NCI-H526 treated with DMSO at 0.1 percent for 48 hours (cell line): ENCODE data around the gene CC2D1A.
A peak's percentile ranks its signal among the peaks of the same experiment; 100 is the strongest.

Experiments
- DNase-seq: peaks from one replicate; lab custom pipeline; 2025; lab: John Stamatoyannopoulos, UW

Gene CC2D1A

DNA sequence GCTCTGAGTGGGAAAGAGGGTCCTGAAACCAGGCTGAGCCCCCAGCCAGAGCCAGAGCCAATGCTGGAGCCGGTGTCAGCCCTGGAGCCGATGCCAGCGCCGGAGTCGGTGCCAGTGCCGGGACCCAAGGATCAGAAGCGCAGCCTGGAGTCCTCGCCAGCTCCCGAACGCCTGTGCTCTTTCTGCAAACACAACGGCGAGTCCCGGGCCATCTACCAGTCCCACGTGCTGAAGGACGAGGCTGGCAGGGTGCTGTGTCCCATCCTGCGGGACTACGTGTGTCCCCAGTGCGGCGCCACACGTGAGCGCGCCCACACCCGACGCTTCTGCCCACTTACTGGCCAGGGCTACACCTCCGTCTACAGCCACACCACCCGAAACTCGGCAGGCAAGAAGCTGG, 28.7 kb upstream of the CC2D1A start:
- no peak for DNase-seq

DNA sequence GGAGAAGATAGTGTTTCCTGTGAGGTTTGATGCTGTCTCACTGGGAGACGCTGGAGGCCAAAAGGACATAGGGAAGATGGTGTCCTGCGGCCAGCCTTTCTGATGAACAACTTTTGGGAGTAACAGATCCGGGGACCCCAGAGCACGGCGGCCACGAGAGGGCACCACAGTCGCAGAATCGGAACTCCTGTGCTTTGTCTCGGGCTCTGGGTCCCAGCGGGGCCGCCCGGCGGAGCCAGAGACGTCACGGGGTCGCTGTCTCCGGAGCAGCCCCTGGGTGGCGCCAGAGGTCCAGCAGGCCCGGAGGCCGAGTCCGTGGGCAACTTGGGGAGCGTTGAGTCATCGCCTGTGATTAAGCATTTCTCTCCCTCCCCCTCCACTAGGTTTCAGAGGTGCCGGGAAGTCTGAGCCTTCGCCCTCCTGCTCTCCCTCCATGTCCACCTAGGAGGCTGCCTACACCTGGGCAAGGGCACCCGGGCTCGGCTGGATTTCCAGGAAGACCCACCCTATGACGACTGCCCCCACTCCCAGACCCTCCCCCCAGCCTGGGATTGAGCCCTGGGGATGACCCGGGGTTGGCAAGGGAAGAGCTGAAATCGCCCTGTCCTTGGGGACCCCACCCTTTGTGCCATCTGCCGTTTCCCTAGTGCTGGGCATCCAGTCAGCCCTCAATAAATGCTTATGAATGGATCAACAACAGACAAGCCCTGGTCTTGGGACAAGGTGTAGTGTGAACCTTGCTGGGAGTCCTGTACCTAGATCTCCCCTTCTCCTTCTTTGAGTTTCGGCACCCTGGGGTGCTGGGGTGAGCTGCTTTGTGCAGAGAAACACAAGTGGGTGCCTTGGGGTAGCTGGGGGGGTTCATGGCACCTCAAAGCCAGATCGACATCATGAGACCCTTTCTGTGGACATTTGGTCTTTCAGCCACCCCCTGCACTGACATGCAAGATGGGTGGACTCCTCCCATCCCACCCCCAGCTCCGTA, 25.6 kb upstream of the CC2D1A start:
- DNase-seq = peak; percentile 56

DNA sequence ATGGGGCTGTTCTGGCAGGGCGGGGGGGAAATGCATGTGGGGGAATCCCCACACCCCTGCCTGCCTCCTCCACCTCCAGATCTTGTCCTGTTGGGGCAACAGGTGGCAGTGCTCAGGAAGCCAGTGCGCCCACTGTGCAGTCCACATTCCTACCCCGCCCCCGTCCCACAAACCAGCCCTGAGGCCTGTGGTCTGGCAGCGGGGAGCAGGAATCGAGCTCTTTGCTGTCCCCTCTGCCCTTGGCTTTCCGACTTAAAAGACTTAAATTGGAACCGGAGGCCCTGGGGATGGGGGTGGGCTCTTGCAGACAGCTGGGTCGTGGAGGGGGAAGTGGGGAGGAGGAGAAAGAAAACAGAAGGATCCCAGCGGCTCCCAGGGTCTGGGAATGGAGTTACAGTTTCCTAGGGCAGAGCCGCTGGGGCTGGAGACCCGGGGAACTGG, 24.7 kb upstream of the CC2D1A start:
- no peak for DNase-seq

DNA sequence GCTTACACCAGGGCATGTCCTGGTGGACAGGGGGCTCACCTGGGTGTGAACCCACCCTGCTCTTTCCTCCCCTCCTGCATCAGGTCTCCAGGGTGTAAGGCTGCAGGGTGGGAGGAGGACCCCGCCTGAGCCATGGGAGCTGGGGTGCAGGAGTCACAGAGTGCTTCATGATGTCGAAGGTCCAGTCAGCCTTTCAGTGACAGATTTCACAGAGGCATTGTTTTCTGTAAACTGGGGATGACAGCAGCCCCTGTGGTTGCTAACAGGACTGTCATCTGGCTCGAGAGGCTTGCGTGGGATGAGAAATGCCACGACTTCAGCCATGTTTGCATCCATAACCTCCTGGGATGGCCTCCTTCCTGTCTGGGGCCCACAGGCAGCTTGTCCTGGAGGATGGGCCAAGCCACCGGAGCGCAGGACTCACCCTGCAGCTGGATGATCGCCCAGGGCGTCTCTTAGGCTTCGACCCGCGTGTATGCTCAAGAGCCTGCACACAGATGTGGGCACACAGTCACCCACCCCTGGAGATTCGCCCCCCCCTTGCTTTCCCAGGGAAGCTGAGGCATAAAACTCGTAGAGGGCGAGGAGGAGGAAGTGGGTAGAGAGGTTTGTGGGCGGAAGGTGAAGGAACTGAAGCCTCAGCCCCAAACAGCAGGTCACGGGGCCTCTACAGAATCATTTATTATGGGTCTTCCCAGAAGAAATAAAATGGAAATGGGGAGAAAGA, 24.1 kb upstream of the CC2D1A start:
- no peak for DNase-seq

DNA sequence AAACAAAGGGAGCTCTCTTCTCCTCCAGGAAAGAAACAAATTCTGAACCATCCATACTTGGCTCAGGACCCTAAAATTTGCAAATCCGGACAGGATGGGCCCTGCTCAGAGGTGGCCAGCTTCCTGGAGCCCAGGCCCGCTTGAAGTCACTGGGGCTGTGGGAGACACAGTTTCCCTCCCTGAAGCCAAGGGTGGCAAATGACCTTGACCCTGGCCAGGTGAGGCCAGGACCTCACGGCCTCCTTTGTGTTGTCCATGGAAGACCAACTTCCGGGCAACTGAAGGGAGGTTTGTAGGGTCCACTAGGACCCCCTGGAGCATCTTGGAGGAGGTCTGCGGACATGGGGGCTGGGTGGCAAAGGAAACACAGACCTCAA, 23.6 kb upstream of the CC2D1A start:
- DNase-seq = no peak

DNA sequence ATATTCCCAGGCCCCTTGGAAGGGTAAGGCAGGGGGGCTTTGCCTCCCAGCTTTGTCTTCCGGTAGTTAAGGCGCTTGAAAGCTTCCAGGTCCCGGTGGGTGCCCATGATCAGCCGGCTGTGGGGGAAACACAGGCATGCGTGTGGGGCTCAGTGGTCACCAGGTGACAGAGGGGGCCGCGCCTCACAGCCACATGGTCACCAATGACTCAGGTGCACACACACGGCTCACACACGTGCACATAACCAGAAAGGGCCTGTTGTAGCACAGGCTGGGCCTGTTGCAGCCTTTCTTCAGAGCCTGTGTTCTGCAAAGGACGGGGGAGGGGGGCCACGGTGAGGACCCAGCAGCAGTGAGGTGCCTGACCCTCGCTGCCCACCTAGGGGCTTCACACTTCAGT, 23.2 kb upstream of the CC2D1A start:
- DNase-seq = no peak

DNA sequence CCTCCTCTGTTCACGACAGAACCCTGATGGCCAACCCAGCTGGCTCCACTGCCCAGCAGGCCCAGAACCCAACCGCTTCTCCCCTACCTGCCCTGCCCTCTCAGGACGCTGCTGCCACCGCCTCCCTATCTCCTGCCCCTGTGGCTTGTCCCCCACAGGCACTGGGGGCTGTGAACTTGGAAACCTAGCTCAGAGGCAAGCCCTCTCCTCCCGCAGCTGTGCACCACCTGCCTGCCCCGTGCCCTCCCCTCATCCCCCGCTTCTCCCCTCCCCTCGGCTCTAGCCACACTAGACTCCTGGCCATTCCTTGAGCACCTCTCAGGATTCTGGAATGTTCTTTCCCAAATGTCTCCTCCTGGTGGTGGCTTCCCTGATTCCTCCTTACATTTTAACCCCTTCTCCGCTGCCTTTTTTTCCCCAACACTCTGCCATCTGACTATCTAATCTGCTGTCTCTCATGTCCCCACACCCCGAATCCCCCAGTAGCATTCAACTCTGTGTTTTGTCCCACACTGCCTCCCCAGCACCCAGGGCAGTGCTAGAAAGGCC, 22.4 kb upstream of the CC2D1A start:
- no peak for DNase-seq

DNA sequence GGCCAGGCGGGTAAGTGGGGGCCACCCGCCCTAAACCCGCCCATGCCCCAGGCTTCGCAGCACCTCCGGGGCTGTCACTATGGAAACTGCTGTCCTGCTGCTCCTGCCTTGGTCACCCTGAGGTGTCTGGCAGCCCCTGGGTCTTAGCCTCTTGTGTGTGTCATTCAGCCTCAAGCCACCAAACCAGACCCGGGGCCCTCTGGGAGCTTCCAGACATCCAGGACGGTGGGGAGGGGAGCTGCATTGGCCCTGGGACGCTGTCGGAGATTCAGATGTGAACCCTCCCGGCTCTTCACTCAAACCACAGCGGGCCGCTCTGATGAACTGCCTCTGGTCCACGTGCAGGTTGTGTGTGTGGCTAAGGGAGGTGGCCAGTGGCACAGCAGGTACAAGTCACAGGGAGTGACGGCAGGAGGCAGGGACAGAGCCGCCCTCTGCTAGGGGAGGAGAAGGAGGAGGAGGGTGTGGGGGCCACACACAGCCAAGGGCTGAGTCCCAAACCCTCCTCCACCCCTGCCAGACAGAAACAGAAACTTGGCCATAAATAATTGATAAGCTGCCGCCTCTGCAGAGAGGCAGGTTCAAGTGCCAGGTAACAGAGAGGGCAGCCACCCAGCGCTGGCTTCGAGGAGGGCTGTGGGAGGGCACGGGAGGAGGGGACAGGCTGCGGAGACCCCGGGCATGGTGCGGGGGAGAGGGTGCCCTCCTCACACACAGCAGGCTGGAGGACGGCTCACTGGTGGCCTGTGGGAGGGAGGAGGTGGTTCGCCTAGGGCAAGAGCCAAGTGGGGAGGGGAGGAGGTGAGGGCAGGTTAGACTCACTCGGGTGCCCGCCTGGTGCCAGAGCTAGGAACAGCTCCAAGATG, 21.0 kb upstream of the CC2D1A start:
- DNase-seq = no peak

DNA sequence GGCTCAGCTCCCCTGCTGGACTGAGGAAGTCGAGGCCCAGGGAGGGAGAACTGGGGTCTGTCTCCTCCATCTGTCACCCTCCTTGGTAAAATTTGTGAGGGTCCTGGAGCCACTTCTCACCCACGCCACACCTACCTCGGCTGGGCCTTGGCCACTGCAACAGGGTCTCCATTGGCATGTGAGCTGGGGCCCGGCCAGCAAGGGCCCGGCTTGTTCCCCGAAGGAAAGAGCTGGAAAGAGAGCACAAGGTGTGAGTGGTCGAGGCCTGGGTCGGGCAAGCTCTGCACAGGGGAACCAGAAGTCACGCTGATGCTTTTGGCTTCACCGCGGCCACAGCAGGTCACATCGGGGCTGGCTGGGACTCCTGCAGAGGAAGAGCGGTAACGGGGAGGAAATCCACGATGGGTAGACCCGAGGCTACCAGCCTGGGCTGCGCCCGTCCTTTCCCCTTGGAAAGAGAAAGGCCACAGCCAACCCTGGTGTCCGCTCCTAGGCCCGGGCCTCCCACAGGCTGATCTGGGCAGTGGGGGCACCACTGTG, 20.1 kb upstream of the CC2D1A start:
- no peak for DNase-seq

DNA sequence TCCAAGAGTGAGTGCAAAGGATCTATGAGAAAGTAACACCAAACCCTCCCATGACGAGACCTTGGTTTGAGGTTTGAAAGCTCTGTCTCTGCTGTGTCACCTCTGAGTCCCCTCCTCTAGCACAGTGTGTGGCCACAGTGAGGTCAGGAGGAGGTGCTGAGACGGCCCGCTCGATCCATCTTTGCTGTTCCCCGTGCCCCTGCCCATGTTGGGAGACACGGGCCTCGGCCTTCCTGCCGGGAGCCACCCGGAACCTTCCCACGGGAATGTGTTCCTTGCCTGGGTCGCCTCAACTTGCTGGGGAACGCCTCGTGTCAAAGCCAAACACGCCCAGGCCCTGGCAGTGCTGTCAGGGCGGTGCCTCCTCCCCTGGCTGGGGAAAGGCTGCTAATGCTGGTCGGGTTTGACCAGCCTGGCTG, 19.0 kb upstream of the CC2D1A start:
- no peak for DNase-seq

DNA sequence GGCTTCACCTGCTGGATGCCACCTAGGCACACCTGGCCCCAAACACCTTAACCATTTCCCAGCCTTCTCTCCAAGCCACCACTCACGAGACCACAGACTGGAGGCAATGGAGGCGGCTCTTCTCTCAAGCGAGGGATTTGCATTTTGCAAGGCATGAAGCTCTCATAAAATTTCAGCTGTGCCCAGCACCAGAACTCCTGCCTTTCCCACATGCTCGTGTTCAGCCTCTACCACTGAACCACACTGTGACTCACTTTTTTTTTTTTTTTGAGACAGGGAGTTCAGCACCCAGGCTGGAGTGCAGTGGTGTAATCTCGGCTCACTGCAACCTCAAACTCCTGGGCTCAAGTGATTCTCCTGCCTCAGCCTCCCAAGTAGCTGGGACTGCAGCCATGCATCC, 18.5 kb upstream of the CC2D1A start:
- DNase-seq = peak; percentile 47

DNA sequence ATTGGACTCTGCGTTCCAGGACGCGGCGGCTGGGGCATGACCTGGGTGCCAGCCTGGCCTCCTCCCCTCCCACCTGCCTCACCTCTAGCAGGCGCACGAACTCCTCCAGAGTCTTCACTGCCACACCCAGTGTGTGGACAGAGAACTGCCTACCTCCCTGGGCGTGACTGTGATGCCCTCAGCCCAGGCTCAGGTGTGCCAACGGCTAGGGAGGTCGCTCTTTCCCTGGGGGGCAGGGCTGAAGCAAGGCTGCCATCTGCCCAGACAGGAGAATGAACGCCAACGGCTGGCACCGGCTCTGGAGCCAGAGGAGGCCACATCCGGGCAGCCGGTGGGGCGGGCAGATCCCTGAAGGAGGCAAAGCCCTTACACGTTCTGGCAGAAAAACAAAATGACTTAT, 17.7 kb upstream of the CC2D1A start:
- no peak for DNase-seq

DNA sequence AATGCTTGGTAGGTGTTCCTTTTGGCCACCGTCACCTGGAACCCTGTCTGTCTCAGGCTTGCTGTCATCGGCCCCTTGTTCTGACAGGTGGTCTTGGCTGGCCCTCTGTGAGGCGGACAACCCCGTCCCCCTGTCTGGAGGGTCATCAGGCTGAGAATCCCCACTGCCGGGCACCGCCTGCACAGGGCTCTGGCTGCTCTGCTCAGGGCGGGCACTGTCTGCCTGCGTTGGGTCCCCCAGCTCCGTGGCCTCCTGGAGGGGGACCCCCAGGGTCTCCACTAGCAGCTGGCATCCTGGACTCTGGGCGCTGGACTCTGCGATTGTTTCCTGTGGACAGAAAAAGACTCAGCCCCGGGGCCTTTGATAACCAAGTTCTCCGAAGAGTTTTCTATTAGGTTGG, 15.9 kb upstream of the CC2D1A start:
- DNase-seq = no peak

DNA sequence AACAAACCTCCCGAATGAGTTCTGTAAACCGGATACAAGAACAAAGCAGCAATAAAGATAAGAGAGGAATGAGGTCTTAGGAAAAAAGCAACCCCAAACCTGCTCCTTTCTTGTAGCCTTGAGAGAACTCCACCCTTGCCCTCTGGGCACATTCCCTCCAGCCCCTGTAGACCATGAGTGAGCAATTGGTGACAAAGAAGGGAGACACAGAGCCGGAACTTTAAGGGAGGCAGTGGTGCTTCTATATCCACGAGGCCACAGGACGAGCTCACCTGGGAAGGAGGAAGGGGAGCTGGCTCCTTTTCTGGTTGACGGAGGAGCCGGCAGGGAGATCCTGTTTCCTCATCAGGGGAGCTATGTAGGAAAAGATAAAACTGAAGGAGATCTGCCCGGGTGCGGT, 13.1 kb upstream of the CC2D1A start:
- DNase-seq = no peak

DNA sequence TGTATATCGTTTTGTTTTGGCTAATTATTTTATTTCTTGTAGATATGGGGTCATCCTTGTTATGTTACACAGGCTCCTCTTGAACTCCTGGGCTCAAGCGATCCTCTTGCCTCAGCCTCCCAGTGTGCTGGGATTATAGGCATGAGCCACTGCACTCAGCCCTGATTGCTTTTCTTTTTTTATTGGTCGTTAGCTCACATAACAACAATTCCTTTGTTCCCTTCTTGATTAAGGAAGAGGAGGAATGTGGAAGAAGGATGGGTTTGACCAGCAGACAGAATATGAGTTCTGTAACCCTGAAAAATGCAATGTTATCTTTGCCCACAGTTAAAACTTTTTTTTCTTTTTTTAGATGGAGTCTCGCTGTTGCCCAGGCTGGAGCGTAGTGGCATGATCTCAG, 11.4 kb upstream of the CC2D1A start:
- DNase-seq = no peak

DNA sequence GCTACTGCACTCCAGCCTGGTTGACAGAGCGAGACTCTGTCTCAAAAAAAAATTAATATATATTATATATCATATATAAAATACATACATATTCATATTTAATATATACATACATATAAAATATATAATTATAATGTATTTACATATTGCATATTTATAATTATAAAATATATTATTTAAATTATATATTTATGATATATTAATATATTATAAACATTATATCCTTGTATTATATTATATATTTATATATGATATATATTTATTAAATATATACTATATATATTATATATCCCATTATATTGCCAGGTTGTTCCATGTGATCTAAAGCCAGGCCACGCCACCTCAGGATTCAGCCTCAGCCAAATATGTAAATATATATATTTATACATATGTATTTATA, 9.8 kb upstream of the CC2D1A start:
- no peak for DNase-seq

DNA sequence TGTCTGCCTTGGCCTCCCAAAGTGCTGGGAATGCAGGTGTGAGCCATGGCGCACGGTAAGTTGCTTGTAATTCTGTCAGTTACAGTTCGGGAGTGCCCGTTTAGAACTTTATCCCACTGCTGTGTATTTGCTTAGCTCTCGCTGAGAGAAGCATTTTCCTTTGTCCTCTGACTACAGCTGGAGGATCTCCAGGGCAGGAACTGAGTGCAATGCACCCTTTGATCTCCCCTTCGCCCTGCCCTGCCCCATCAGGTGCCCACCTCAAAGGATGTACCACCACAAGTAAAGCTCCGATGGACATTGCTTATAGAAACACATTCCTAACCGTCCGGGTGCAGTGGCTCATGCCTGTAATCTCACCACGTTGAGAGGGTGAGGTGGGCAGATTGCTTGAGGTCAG, 6.6 kb upstream of the CC2D1A start:
- no peak for DNase-seq

DNA sequence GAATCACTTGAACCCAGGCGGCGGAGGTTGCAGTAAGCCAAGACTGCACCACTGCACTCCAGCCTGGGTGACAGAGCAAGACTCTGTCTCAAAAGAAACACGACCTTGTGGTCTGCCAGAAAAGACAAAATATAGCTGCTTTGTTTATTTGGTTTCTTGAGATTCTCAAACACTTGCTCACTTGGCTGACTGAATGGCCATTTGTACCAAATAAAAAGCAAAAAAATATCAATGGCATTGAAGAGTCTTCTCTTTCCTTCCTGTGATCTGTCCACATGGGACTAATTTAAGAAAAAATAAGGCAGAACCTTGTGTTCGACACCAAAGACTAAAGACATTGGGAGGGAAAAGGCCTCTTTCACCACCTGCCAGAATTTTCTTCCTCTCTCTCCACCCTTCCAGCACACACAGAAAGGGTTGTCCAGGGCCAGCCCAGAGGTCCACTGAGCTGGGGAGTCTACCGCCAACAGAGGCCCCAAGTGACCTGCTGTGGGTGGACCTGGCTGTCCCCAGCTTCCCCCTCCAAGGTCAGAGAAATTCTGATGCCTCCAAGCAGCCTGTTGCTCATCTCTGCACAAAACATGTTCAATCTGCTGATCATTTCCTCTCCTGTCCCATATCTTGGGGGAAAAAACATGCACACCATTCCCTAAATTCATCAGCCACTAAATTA, 6.0 kb upstream of the CC2D1A start:
- no peak for DNase-seq

DNA sequence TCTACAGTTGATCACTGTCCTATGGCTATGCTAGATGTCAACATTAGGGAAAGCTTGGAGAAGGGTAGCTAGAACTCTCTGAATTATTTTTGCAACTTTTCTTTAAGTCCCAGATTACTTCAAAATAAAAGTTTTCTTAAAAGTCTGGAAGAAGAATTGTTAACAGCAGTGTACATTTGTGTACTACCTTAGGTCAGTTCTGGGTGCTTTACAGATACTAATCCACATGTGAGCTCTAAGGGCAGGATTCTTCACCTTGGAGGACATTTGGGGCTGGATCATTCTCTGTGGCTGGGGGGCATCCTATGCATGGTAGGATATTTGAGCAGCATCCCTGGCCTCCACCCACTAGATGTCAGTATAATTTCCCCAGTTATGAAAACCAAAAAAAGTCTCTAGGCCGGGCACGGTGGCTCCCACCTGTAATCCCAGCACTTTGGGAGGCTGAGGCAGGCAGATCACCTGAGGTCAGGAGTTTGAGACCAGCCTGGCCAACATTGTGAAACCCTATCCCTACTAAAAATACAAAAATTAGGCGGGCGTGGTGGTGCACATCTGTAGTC, 2.9 kb upstream of the CC2D1A start:
- no peak for DNase-seq

DNA sequence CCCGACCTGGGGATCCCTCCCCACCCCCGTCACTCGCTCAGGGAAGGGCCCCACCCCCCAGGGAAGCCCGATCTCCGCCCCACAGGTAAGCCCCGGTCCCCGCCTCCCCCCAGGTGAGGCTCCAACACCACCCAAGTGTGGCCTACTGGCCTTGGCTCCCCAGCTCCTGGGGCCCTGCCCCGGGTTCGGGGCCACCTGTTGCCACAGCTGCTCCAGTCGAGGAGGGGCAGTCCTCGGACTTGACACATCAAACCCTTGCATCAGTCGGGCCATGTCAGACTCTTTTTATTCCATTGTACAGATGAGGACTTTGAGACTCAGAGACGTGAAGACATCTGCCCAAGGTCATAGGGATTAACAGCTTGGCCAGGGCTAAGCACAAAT, 512 bp downstream of the CC2D1A start:
- no peak for DNase-seq

DNA sequence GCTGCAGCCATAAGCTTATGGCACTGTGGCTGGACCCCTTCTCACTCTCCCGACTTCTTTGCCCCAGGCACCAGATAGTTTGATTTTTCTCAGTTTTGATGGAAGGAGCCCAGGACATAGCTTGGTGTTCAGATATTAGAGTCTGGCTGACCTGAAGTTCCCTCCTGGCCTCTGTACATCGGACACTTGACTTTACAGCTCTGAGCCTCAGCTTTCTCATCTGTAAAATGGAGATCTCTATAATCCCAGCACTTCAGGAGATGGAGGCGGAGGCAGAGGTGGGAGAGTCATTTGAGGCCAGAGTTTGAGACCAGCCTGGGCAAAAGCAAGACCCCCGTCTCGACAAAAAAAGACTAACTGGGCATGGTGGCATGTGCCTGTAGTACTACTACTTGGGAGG, 909 bp downstream of the CC2D1A start:
- DNase-seq = no peak
